H9 (cell line): Measurements from ENCODE around the gene OIP5. TPM values are rescaled to one million over a fixed set of nuclear protein-coding genes. Genes with fewer than 3 reads are reported as not detected.

Experiments
- DNase-seq: peaks from one replicate; pipeline ENCODE4 v3.0.0-alpha.2; 2017
- H2AFZ ChIP-seq: one replicate; pipeline ENCODE4 v1.6.1; 2013; ENCODE audit warnings: mild to moderate bottlenecking, low read length, control low read depth, moderate library complexity
- H2AK5ac ChIP-seq: 2 replicates; pipeline ENCODE4 v1.6.1; 2013; ENCODE audit warnings: low read length, control low read depth, mixed read lengths; ENCODE audit not compliant: insufficient read length
- H2BK120ac ChIP-seq: one replicate; pipeline ENCODE4 v1.6.1; 2013; ENCODE audit warnings: low read depth, mild to moderate bottlenecking, low read length, control low read depth, inconsistent platforms; ENCODE audit not compliant: poor library complexity, severe bottlenecking
- H2BK12ac ChIP-seq: 2 replicates; pipeline ENCODE4 v1.6.1; 2013; ENCODE audit warnings: low read length, control low read depth, mixed read lengths, low read depth; ENCODE audit not compliant: insufficient read length
- H2BK15ac ChIP-seq: 2 replicates; pipeline ENCODE4 v1.6.1; 2013; ENCODE audit warnings: low read depth, low read length, control low read depth
- H2BK20ac ChIP-seq: one replicate; pipeline ENCODE4 v1.6.1; 2013; ENCODE audit warnings: low read depth, mild to moderate bottlenecking, low read length, control low read depth, inconsistent platforms; ENCODE audit not compliant: poor library complexity, severe bottlenecking
- H2BK5ac ChIP-seq: 2 replicates; pipeline ENCODE4 v1.6.1; 2013; ENCODE audit warnings: low read length, control low read depth, mixed read lengths; ENCODE audit not compliant: insufficient read length
- H3K14ac ChIP-seq: 2 replicates; pipeline ENCODE4 v1.6.1; 2013; ENCODE audit warnings: low read length, control low read depth; ENCODE audit not compliant: insufficient read depth
- H3K18ac ChIP-seq: 2 replicates; pipeline ENCODE4 v1.6.1; 2013; ENCODE audit warnings: low read depth, mild to moderate bottlenecking, mixed read lengths, low read length, control low read depth; ENCODE audit not compliant: insufficient read length
- H3K23ac ChIP-seq: 2 replicates; pipeline ENCODE4 v1.6.1; 2013; ENCODE audit warnings: low read length, control low read depth, mixed read lengths, low read depth; ENCODE audit not compliant: insufficient read length
- H3K23me2 ChIP-seq: 2 replicates; pipeline ENCODE4 v1.6.1; 2013; ENCODE audit warnings: low read depth, mild to moderate bottlenecking, mixed read lengths, low read length, control low read depth; ENCODE audit not compliant: insufficient read length, poor library complexity, severe bottlenecking
- H3K27ac ChIP-seq: 2 replicates; pipeline ENCODE4 v1.5.1; 2013; ENCODE audit warnings: low read length, control low read depth, mixed read lengths, low read depth; ENCODE audit not compliant: insufficient read length
- H3K27me3 ChIP-seq: 2 replicates; pipeline ENCODE4 v1.6.1; 2013; ENCODE audit warnings: low read length, control low read depth, inconsistent platforms; ENCODE audit not compliant: insufficient read depth
- H3K4ac ChIP-seq: 2 replicates; pipeline ENCODE4 v1.6.1; 2013; ENCODE audit warnings: low read depth, mild to moderate bottlenecking, control low read depth, inconsistent platforms, low read length, moderate library complexity
- H3K4me1 ChIP-seq: 2 replicates; pipeline ENCODE4 v1.6.1; 2013; ENCODE audit warnings: low read length, control low read depth, inconsistent platforms; ENCODE audit not compliant: insufficient read depth
- H3K4me2 ChIP-seq: 2 replicates; pipeline ENCODE4 v1.6.1; 2013; ENCODE audit warnings: low read length, control low read depth, mixed read lengths; ENCODE audit not compliant: insufficient read length, insufficient read depth
- H3K56ac ChIP-seq: 2 replicates; pipeline ENCODE4 v1.6.1; 2013; ENCODE audit warnings: low read depth, mild to moderate bottlenecking, mixed read lengths, low read length, control low read depth; ENCODE audit not compliant: insufficient read length
- H3K79me1 ChIP-seq: 2 replicates; pipeline ENCODE4 v1.6.1; 2013; ENCODE audit warnings: low read depth, mild to moderate bottlenecking, moderate library complexity, low read length, control low read depth, inconsistent platforms; ENCODE audit not compliant: insufficient read depth, poor library complexity, severe bottlenecking
- H3K79me2 ChIP-seq: 2 replicates; pipeline ENCODE4 v1.6.1; 2013; ENCODE audit warnings: low read length, control low read depth, inconsistent platforms; ENCODE audit not compliant: insufficient read depth
- H3K9ac ChIP-seq: 2 replicates; pipeline ENCODE4 v1.6.1; 2013; ENCODE audit warnings: low read length, control low read depth, mixed read lengths; ENCODE audit not compliant: insufficient read length; ENCODE audit errors: extremely low read depth
- H3K9me3 ChIP-seq: one replicate; pipeline ENCODE4 v1.6.1; 2013; ENCODE audit warnings: low read depth, low read length, inconsistent platforms; ENCODE audit not compliant: control insufficient read depth
- H3T11ph ChIP-seq: one replicate; pipeline ENCODE4 v1.6.1; 2013; ENCODE audit warnings: mild to moderate bottlenecking, low read length, control low read depth, inconsistent platforms
- H4K20me1 ChIP-seq: one replicate; pipeline ENCODE4 v1.6.1; 2013; ENCODE audit not compliant: control insufficient read depth, insufficient read length, insufficient read depth
- H4K5ac ChIP-seq: 2 replicates; pipeline ENCODE4 v1.6.1; 2013; ENCODE audit warnings: low read depth, mild to moderate bottlenecking, mixed read lengths, low read length, control low read depth; ENCODE audit not compliant: insufficient read length
- H4K8ac ChIP-seq: replicated peaks from 2 replicates; pipeline ENCODE4 v1.6.1; 2013; ENCODE audit warnings: low read length, control low read depth, mixed read lengths, low read depth; ENCODE audit not compliant: insufficient read length
- H4K91ac ChIP-seq: 2 replicates; pipeline ENCODE4 v1.6.1; 2013; ENCODE audit warnings: low read depth, mild to moderate bottlenecking, moderate library complexity, mixed read lengths, low read length, control low read depth; ENCODE audit not compliant: insufficient read length
- H3K27ac Mint-ChIP-seq, 3 experiments: 2 replicates in 2 of 3; 3 replicates in 1 of 3; pipeline ENCODE4 v1.8.0; 2020 to 2021; ENCODE audit warnings: mixed read lengths in 3 of 3, mild to moderate bottlenecking in 1 of 3, moderate library complexity in 1 of 3
- H3K27me3 Mint-ChIP-seq: 2 replicates; pipeline ENCODE4 v1.8.0; 2021; ENCODE audit warnings: low read depth, mild to moderate bottlenecking, moderate library complexity, mixed read lengths
- H3K36me3 Mint-ChIP-seq, 3 experiments: 2 replicates in 2 of 3; 3 replicates in 1 of 3; pipeline ENCODE4 v1.8.0; 2020 to 2021; ENCODE audit warnings: low read depth in 3 of 3, mixed read lengths in 3 of 3; ENCODE audit not compliant: insufficient read depth in 1 of 3
- H3K4me1 Mint-ChIP-seq, 2 experiments: 2 replicates each; pipeline ENCODE4 v1.8.0; 2020; ENCODE audit warnings: mixed read lengths in 2 of 2
- H3K4me3 Mint-ChIP-seq, 2 experiments: 2 replicates in 1 of 2; 3 replicates in 1 of 2; pipeline ENCODE4 v1.8.0; 2020 to 2021; ENCODE audit warnings: mild to moderate bottlenecking in 2 of 2, mixed read lengths in 2 of 2, moderate library complexity in 1 of 2
- H3K9me3 Mint-ChIP-seq, 2 experiments: 2 replicates in 1 of 2; 3 replicates in 1 of 2; pipeline ENCODE4 v1.8.0; 2020; ENCODE audit warnings: mild to moderate bottlenecking in 2 of 2, mixed read lengths in 2 of 2, moderate library complexity in 1 of 2
- WGBS: extraction: QIAGEN DNeasy Blood & Tissue Kit; methylation state at CpG from one replicate; pipeline ENCODE4 v1.1.7; 2013; ENCODE audit warnings: missing lambda C conversion rate, low lambda C conversion rate, mixed read lengths; ENCODE audit not compliant: insufficient read length; ENCODE audit errors: extremely low coverage; 5-methylcytosine and 5-hydroxymethylcytosine counted together
- total RNA-seq: library from RNA; stranded (reverse); gene quantifications from 2 replicates; pipeline ENCODE4 v1.2.1, GENCODE V29; 2021
- TF ChIP-seq, protein P1 (sequence below): fragments of 200-600 bp; sonication (generic); conservative IDR thresholded peaks from 3 replicates; pipeline ENCODE4 v1.8.0; 2021; ENCODE audit warnings: antibody characterized with exemption, mild to moderate bottlenecking

The OIP5 gene
- total RNA-seq, 1 experiment from 2014 or later = 30.9 TPM

DNA sequence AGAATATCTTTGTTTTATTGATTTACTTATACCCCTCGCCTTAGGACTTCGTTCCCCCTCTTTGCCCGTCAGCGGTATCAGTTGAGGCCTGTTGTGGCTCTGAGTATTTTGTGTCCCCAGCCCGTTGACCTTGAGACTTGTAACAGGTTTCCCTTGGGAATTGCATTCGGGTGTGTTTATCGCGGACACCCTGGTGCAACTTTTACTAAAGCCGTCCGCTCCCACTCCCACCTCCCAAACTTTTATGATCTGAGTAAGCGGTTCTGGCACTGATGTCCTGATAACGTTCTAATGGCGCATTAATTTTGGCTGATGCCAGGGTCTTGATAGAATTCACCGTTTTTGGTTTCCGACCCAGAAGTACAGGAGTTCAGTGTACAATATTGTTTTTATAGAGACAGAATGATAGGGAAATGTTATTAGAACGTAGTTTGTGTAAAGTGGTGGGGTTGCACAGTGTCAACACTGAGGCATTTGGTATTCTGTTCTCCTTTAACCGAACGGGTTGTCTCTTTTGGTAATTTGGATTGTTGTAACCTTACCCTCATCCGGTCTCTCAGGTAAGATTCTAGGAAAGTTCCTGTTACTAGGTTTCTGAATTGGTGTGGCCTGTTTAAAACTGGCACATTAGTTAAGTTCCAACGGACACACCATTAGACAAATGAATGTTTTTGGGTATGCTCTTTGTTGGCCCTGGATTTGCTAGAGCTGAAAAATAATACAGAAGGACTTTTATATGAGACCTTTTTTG is 47.8 kb downstream of the OIP5 start:
- no CpG with 5 or more reads among the region's 20 CpGs for WGBS
- no peaks in the 10 kb centered on the region for H3K9me3 ChIP-seq
- H3K9me3 Mint-ChIP-seq = no peaks in the 10 kb centered on the region; a peak in 1 of 5 replicates
- H3K9ac ChIP-seq = peak overlapping the region; percentile 98
- no peak overlapping the region for H2AK5ac ChIP-seq
- H3K18ac ChIP-seq = peak overlapping the region; percentile 96
- H2BK5ac ChIP-seq = peak overlapping the region; percentile 82
- TF ChIP-seq, protein P1, sequence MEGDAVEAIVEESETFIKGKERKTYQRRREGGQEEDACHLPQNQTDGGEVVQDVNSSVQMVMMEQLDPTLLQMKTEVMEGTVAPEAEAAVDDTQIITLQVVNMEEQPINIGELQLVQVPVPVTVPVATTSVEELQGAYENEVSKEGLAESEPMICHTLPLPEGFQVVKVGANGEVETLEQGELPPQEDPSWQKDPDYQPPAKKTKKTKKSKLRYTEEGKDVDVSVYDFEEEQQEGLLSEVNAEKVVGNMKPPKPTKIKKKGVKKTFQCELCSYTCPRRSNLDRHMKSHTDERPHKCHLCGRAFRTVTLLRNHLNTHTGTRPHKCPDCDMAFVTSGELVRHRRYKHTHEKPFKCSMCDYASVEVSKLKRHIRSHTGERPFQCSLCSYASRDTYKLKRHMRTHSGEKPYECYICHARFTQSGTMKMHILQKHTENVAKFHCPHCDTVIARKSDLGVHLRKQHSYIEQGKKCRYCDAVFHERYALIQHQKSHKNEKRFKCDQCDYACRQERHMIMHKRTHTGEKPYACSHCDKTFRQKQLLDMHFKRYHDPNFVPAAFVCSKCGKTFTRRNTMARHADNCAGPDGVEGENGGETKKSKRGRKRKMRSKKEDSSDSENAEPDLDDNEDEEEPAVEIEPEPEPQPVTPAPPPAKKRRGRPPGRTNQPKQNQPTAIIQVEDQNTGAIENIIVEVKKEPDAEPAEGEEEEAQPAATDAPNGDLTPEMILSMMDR = no peak
- H2BK120ac ChIP-seq = peak overlapping the region; percentile 89
- peak overlapping the region; percentile 97 for H3K14ac ChIP-seq
- H3K36me3 Mint-ChIP-seq = peaks cover 41 to 53% (median 46%) of the 10 kb centered on the region in 3 experiments
- H3K79me2 ChIP-seq = peaks cover 8% of the 10 kb centered on the region; the same call in 1 of the 2 replicates
- no peaks in the 10 kb centered on the region for H4K20me1 ChIP-seq
- no peak overlapping the region for H3T11ph ChIP-seq
- no peak overlapping the region for H3K23ac ChIP-seq
- H3K4me3 Mint-ChIP-seq = peak overlapping the region; percentile 97 to 98
- H4K91ac ChIP-seq = peak overlapping the region; percentile 81
- H3K56ac ChIP-seq = peak overlapping the region; percentile 86
- no peak overlapping the region for H2BK20ac ChIP-seq
- peaks cover 7% of the 10 kb centered on the region for H3K79me1 ChIP-seq
- no peak for DNase-seq
- H2BK15ac ChIP-seq = no peak overlapping the region
- H3K4me2 ChIP-seq = peak overlapping the region; percentile 88
- no peaks in the 10 kb centered on the region for H3K27me3 Mint-ChIP-seq
- H2BK12ac ChIP-seq = no peak overlapping the region
- H3K4me1 ChIP-seq = peaks cover 2% of the 10 kb centered on the region; the same call in 1 of the 2 replicates
- H4K8ac ChIP-seq = no peak overlapping the region
- no peak overlapping the region for H4K5ac ChIP-seq
- H3K27me3 ChIP-seq = no peaks in the 10 kb centered on the region
- peak overlapping the region; percentile 98 to 100 (median 99) for H3K27ac Mint-ChIP-seq
- H3K4me1 Mint-ChIP-seq = peaks cover 18 to 30% of the 10 kb centered on the region in 2 experiments
- H2AFZ ChIP-seq = no peak overlapping the region
- peak overlapping the region; percentile 37 for H3K27ac ChIP-seq
- H3K23me2 ChIP-seq = peaks cover 8% of the 10 kb centered on the region
- peak overlapping the region; percentile 34; the same call in 1 of the 2 replicates for H3K4ac ChIP-seq
